Stomach (tissue), 4 donors: ENCODE results near the gene NOS3.

ENCODE experiments used
- EP300 ChIP-seq: sonication (generic); formaldehyde crosslinking; IDR thresholded peaks from one replicate; pipeline ENCODE4 v1.6.1; 2017; ENCODE audit warnings: antibody characterized with exemption
- POLR2AphosphoS5 ChIP-seq, 3 donors: sonication (generic); formaldehyde crosslinking; IDR thresholded peaks; one replicate each; pipeline ENCODE4 v1.6.1; 2016; ENCODE audit warnings: antibody characterized with exemption in 3 of 3
- TF ChIP-seq, protein P1 (sequence below), 7 experiments: fragments of 450-650 bp in 4 of 7; fragments of 200-600 bp in 3 of 7; sonication (generic) in 3 of 7; IDR thresholded peaks; one replicate each; pipeline ENCODE4 v1.5.1; 2016 to 2019; ENCODE audit warnings: antibody characterized with exemption in 7 of 7, control low read depth in 2 of 7, mild to moderate bottlenecking in 1 of 7

DNA sequence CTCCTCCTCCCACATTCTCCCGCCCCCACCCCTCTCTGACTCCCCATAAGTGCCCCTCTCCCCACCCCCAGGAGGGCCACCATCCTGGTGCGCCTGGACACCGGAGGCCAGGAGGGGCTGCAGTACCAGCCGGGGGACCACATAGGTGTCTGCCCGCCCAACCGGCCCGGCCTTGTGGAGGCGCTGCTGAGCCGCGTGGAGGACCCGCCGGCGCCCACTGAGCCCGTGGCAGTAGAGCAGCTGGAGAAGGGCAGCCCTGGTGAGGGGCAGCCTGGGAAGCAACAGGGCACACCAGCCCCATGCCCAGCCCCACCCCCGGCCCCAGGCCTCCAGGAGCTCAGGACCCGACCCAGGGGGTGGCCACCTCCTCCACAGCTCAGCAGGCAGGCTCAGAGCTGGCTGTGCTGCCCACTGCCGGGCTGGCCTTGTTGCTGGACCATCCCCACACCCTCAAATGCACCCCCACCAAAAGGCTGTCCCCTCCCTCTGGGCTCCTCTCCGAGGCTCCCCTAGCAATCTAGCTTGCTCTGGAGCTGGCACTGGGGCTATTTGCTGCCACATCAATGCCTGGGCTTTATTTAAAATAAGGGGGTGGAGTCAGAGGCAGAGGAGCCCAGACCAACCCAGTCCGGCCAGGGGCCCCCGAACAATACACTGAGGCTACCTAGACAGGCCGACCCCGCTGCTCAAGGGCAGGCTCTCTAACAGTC is 18.7 kb downstream of the NOS3 start:
- TF ChIP-seq, protein P1, sequence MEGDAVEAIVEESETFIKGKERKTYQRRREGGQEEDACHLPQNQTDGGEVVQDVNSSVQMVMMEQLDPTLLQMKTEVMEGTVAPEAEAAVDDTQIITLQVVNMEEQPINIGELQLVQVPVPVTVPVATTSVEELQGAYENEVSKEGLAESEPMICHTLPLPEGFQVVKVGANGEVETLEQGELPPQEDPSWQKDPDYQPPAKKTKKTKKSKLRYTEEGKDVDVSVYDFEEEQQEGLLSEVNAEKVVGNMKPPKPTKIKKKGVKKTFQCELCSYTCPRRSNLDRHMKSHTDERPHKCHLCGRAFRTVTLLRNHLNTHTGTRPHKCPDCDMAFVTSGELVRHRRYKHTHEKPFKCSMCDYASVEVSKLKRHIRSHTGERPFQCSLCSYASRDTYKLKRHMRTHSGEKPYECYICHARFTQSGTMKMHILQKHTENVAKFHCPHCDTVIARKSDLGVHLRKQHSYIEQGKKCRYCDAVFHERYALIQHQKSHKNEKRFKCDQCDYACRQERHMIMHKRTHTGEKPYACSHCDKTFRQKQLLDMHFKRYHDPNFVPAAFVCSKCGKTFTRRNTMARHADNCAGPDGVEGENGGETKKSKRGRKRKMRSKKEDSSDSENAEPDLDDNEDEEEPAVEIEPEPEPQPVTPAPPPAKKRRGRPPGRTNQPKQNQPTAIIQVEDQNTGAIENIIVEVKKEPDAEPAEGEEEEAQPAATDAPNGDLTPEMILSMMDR (IDR thresholded peaks at IDR 0.05): no peak
- TF ChIP-seq EP300 (no peak), POLR2AphosphoS5 (IDR thresholded peaks at IDR 0.05) (no peak)
